ENCODE measurements around the gene GPS2. TPM values are rescaled to one million over a fixed set of nuclear protein-coding genes. Genes with fewer than 3 reads are reported as not detected.

Gene GPS2
- total RNA-seq, 1 donor from 2014 or later = 66.1 TPM

DNA sequence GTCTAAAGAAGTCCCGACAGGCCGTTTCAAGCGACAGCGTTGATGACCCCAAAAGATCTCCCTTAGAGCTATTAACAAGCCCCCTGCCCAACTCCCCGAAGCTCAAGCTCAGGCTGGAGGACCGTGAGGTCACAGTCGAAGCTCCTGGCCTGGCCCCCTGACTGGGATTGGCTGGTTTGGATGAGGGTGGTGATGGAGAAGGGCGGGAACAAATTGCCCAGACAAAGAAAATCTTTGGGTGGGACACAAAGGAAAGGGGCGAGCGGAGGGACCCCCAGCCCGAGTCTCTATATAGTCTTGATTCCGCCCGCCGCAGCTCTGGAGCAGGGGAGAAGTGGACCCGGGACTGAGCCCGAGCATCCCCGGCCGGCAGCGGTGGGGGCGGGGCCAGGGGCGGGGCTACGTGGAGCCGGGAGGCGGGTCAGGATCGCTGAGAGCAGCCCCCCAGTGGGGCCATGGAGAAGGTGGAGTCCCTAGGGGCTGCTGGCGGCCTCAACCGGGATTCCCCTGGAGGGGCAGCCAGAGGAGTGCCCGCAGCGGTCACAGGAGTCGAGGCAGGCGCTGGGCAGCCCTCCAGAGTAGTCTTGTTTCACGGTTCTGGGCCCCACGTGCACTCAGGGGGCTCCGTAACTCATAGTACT, 15.0 kb upstream of the GPS2 start:
- H3K4me1 ChIP-seq = peaks cover 28% of the 10 kb centered on the region

DNA sequence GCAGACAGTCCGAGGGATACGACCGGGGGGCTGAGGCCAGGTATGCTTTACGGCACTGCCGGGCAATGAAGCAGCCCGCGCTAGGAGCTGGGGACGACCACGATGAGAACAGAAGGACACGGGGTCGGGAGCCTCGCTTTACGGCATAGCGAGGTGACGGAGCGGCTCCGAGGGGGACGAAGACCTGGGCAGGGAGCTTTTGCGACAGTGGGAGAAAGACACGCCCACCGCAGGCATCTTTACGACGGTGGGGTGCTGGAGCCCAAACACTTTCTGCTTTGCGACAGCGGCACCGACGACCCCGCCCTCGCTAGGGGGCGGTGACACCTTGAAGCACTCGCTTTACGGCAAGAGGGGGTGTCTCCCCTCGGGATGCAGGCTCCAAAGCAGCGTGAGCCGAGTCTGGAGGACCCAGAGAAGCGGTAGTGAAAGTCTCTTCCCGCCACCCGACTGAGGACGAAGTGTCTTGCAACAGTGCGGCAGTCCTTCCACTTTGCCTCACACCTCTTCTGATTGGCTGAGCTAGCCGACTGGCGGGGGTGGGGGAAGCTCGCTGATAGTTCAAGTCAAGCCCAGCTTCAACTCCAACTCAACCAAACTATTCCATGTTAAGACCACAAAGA, 14.3 kb upstream of the GPS2 start:
- Histone ChIP-seq H3K27me3 (ENCODE audit: low read depth) (peaks cover 12% of the 10 kb centered on the region), H3K9me3 (replicated peaks) (no peaks in the 10 kb centered on the region), H3K4me1 (peaks cover 28% of the 10 kb centered on the region), H3K36me3 (peaks cover 22% of the 10 kb centered on the region), H3K4me3 (peak overlapping the region; percentile 94), H3K27ac (replicated peaks) (peak overlapping the region; percentile 94)
- intact Hi-C loops (cut with micrococcal nuclease) = no loop called here
- peak; percentile 99 for DNase-seq
- TF ChIP-seq, protein P1, sequence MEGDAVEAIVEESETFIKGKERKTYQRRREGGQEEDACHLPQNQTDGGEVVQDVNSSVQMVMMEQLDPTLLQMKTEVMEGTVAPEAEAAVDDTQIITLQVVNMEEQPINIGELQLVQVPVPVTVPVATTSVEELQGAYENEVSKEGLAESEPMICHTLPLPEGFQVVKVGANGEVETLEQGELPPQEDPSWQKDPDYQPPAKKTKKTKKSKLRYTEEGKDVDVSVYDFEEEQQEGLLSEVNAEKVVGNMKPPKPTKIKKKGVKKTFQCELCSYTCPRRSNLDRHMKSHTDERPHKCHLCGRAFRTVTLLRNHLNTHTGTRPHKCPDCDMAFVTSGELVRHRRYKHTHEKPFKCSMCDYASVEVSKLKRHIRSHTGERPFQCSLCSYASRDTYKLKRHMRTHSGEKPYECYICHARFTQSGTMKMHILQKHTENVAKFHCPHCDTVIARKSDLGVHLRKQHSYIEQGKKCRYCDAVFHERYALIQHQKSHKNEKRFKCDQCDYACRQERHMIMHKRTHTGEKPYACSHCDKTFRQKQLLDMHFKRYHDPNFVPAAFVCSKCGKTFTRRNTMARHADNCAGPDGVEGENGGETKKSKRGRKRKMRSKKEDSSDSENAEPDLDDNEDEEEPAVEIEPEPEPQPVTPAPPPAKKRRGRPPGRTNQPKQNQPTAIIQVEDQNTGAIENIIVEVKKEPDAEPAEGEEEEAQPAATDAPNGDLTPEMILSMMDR (IDR thresholded peaks at IDR 0.05; ENCODE audit: borderline replicate concordance) = peak; percentile 15

More for the DNA sequence above, 15.0 kb upstream of the GPS2 start:
- Histone ChIP-seq H3K27me3 (ENCODE audit: low read depth) (peaks cover 18% of the 10 kb centered on the region), H3K4me3 (peak overlapping the region; percentile 94), H3K9me3 (replicated peaks) (no peaks in the 10 kb centered on the region), H3K27ac (replicated peaks) (peak overlapping the region; percentile 94), H3K36me3 (peaks cover 15% of the 10 kb centered on the region)
- TF ChIP-seq, protein P1 (IDR thresholded peaks at IDR 0.05; ENCODE audit: borderline replicate concordance) = no peak
- intact Hi-C loops (cut with micrococcal nuclease) = no loop called here
- DNase-seq = peak; percentile 78

DNA sequence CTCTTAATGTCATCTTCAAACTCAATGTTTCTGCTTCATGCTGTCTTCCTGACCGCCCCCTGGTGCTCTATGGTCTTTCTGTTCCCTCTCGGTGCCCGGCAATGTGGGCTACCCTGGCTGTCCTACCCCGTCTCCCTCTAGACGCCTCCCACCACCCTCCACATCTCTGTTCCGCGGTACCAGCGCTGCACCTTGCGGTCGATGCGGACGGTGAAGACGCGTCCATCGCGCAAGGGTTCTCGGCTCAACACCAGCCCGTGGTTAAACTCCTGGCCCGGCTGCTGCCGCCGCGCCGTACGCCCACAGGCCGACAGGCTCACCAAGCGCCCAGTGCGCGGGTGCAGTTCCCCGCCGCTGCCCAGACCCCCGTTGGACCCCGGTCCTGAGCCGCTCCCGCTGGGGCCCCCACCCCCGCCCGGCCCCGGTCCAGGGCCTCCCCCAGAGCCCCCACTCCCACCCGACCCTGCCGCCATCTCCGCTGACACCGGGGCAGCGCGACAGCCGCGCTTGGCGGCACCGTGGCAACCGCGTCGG, 13.7 kb upstream of the GPS2 start, which contains the start of gene NEURL4:
TSS of gene NEURL4 (minus strand) at position 496 of the 534 bp plus-strand sequence. CDS start at position 473, 23 bp downstream.
- Histone ChIP-seq H3K36me3 (peaks cover 27% of the 10 kb centered on the region), H3K4me3 (peak within 1 kb of the TSS; percentile 94), H3K9me3 (replicated peaks) (no peaks in the 10 kb centered on the region), H3K27me3 (ENCODE audit: low read depth) (peaks cover 6% of the 10 kb centered on the region), H3K4me1 (peaks cover 28% of the 10 kb centered on the region), H3K27ac (replicated peaks) (peak within 1 kb of the TSS; percentile 94)
- no peak for DNase-seq
- TF ChIP-seq, protein P1 (IDR thresholded peaks at IDR 0.05; ENCODE audit: borderline replicate concordance) = no peak
- intact Hi-C loops (cut with micrococcal nuclease) = no loop called here

DNA sequence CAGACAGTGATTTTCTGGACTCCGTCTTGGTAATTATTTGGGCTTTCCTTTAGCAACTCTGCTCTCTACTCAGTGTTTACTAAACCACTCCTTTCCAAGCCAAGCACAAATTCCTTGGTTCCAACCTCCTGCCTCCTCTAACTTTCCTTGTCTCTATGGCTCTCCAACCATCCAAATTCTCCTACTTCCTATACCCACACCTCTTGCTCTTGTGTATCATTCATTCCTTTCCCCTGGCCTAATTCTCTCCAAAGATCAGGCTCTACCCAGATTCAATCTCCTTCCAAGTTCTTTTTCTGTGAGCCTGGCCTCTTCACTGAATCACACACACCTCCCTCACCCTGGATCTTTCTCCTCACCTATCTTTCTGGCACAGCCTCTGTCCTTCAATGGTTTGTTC, 12.8 kb upstream of the GPS2 start:
- H3K27me3 ChIP-seq (ENCODE audit: low read depth) = no peaks in the 10 kb centered on the region
- no peaks in the 10 kb centered on the region for H3K9me3 ChIP-seq (replicated peaks)
- peaks cover 28% of the 10 kb centered on the region for H3K4me1 ChIP-seq
- TF ChIP-seq, protein P1 (IDR thresholded peaks at IDR 0.05; ENCODE audit: borderline replicate concordance) = no peak
- DNase-seq = no peak
- intact Hi-C loops (cut with micrococcal nuclease) = no loop called here
- peaks cover 36% of the 10 kb centered on the region for H3K36me3 ChIP-seq
- peak overlapping the region; percentile 94 for H3K27ac ChIP-seq (replicated peaks)
- peak overlapping the region; percentile 94 for H3K4me3 ChIP-seq

DNA sequence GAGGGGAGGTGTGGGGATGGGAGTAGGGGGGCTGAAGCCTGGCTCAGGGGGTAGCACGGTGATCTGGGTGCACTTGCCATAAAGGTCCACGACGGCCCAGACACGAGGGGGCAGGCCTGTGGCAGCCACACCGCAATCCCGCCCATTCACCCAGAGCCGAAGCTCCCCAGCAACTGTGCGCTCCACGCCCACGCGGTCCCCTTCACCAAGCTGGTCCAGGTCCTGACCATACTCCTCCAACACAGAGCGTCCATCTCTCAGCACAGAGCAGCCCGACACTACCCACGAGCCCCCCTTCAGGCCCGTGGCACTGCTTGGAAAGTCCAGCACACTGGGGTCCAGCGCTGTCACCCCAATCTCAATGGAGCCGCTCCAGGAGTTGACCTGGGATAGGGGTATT, 12.3 kb upstream of the GPS2 start:
- DNase-seq = no peak
- H3K27ac ChIP-seq (replicated peaks) = no peak overlapping the region
- no peaks in the 10 kb centered on the region for H3K27me3 ChIP-seq (ENCODE audit: low read depth)
- H3K4me1 ChIP-seq = peaks cover 28% of the 10 kb centered on the region
- intact Hi-C loops (cut with micrococcal nuclease) = no loop called here
- TF ChIP-seq, protein P1 (IDR thresholded peaks at IDR 0.05; ENCODE audit: borderline replicate concordance) = no peak
- no peak overlapping the region for H3K4me3 ChIP-seq
- H3K9me3 ChIP-seq (replicated peaks) = no peaks in the 10 kb centered on the region
- peaks cover 41% of the 10 kb centered on the region for H3K36me3 ChIP-seq
